Measurements from ENCODE around the gene FYCO1.

FYCO1 gene

DNA sequence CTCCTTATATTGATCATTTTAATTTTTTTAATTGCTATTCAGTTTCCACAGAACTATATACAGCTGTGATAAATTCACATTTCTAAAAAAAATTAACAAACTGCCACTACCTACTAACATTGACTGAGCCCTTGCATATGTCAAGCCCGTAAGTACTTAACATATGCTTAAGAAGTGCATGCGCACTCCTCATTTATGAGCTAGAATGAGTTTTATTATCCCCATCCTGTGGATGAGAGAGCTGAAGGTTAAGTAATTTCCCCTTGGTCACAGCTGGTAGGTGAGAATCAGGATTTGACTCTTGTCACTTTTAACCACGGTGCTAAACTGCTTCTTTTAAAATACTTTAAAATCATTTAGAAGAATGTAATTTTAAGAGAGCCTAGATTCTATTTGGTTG lies 26.5 kb downstream of the FYCO1 start:
- DNase-seq (ENCODE audit: low read depth): no peak
- H3K4me3 ChIP-seq (ENCODE audit: low read depth, low read length): no peak overlapping the region

DNA sequence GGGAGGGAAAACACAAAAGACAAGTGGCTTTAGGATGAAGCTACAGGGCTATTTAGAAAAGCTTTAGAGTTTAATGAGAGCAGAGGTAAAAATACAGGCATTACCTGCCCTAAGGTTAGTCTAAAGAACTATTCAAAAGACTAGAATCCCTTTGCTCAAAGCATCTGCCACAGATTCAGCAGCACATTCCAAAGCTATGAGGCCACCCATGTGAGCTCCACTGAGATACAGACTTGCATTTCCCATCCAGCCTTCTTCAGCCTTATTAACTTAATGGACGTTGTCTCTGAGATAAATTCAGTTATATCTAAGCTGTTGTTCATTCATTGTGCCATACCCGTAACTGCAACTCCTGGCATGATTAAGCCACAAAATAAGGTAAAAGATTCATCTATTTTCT lies 26.9 kb downstream of the FYCO1 start:
- no peak overlapping the region for H3K4me3 ChIP-seq (ENCODE audit: low read depth, low read length)
- DNase-seq (ENCODE audit: low read depth): no peak

DNA sequence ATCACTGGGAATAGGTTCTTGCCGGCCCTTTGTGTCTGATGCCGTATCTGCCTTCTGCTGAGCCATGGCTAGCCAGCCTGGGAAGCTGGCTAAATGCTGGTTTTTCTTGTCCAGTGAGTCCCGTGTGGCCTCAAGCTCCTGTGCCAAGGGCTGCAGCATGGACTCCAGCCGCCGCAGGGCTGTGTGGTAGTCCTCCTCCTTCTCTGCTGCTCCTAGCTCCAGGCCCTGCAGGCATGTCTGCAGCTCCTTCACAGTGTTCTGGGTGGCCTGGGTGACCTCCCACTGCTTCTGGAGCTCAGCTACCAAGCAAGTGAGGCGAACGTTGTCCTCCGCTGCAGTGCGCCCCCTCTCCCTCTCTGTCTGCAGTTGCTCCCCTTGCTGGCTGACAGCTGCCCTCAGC lies 27.5 kb downstream of the FYCO1 start:
- no peak overlapping the region for H3K4me3 ChIP-seq (ENCODE audit: low read depth, low read length)

DNA sequence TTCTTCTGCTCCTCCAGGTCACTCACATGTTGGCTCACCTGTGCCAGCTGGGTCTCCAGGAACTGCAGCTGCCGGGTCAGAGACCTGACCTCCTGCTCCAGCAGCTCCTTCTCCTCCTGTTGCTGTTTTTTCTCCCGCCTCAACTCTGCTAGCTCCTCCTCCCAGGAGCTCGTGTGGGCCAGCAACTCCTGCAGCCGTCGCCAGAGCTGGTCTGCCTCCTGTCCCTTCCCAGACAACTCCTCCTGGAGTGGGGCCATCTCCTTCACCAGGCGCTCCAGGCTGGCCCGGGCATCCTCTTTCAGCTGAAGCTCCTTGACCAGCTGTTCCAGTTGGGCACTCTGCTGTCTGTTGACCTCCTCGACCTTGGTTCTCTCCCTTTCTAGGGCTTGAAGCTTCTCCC lies 27.9 kb downstream of the FYCO1 start:
- no peak for DNase-seq (ENCODE audit: low read depth)
- H3K4me3 ChIP-seq (ENCODE audit: low read depth, low read length): no peak overlapping the region

More for the DNA sequence above, 27.5 kb downstream of the FYCO1 start:
- DNase-seq (ENCODE audit: low read depth): no peak

DNA sequence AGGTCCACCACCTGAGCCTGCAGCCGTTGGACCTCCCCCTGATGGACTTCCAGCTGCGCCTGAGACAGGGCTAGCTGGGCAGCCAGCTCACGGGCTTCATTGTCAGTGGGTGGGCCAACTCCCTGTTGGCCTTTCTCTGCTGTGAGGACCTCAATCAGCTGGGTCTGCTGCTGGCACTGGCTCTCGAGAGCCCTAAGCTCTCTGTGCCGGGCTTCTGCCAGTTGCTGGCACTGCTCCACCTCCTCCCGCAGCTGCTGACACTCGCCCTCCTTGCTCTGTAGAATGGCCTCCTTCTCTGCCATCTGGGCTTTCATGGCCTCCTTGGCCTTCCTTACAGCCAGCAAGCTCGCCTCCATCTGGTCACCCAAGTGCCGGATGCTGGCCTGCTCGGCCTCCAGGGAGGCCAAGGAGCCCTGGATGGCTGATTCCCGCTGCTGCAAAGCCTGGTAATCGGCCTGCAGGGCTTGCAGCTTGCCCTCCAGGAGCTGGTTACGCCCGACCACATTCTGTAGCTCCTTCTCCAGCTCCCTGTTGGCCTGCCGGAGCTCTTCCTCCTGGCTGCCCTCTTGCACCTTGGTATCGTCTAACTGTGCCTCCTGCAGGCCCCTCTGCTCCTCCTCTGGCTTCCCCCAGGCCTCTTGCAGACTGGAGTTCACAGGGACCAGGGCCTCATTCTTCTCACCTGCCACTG lies 28.5 kb downstream of the FYCO1 start:
- no peak overlapping the region for H3K4me3 ChIP-seq (ENCODE audit: low read depth, low read length)

DNA sequence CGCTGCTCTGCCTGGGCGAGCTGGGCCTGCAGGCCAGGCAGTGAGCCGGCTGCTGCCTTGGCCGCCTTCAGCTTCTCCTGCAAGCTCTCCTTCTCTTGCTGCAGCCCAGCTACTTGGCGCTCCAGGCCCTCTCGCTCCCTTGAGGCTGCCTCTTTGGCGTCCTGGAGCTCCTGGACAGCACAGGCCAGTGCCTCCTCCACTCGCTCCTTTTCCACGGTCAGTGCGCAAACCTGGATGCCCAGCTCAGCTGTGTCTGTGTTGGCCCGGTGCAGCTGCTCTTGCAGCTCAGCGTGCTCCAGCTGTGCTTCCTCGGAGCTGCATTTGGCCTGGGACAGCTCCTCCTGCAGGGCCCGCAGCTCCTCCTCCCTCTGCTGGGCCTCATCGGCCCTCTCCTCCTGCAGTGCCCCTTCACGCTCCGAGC lies 29.2 kb downstream of the FYCO1 start:
- H3K4me3 ChIP-seq (ENCODE audit: low read depth, low read length): no peak overlapping the region
- no peak for DNase-seq (ENCODE audit: low read depth)

More for the DNA sequence above, 28.5 kb downstream of the FYCO1 start:
- DNase-seq (ENCODE audit: low read depth): no peak

DNA sequence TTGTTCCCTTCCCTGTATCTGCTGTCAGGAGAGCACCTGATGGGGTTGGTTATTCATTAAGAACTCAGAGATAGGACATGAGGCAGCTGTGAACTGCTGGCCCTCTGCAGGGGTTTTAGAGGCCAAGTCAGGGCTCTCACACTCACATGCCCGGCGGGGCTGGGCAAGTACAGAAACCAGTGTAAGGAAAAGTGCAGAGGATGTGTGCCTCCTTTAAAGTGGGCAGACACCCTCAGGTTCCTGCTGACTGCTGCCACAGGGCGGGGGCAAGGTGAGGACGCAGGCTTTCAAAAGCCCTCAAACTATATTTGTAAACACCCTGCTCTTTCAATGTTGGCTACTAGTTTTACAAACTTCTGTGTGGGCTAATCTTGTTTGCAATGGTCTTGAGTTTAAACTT lies 30.0 kb downstream of the FYCO1 start:
- no peak for DNase-seq (ENCODE audit: low read depth)
- H3K4me3 ChIP-seq (ENCODE audit: low read depth, low read length): no peak overlapping the region

DNA sequence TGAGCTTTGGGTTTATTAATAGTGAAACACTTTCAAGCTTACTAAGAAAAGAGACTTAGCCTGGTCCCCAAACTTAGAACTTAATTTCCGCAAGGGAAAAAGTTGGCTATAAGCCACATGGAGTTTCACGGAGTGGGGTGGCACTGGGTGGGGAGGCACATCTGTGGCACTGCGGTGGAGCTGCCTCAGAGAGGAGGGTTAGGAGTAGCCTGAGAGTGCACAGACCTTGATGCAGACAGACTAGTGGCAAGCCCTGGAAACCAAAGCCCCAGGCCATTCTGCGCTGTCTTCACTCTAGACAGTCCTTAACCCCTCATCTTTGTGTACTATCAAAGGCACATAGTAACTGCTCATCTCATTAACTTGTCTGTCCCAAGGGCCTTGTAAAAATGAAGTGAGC lies 30.4 kb downstream of the FYCO1 start:
- H3K4me3 ChIP-seq (ENCODE audit: low read depth, low read length): no peak overlapping the region
- no peak for DNase-seq (ENCODE audit: low read depth)

DNA sequence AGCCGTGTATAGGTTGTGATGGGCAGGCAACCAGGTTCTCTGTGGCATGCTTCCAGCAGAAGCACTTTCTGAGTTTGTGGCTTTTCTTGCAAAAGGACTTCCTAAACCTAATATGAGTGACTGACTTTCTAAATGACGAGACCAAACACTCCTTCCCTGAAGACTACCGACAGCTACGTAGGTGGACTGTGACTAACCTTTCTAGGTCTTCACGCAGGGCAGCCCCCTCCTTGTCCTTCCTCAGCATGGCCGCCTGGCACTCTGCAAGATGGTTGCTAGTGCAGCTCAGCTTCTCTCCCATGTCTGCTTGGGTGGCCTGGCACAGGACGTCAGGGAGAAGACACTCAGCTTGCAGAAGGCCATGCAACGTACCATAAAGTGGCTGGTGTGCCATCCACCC lies 31.5 kb downstream of the FYCO1 start:
- no peak for DNase-seq (ENCODE audit: low read depth)
- no peak overlapping the region for H3K4me3 ChIP-seq (ENCODE audit: low read depth, low read length)

DNA sequence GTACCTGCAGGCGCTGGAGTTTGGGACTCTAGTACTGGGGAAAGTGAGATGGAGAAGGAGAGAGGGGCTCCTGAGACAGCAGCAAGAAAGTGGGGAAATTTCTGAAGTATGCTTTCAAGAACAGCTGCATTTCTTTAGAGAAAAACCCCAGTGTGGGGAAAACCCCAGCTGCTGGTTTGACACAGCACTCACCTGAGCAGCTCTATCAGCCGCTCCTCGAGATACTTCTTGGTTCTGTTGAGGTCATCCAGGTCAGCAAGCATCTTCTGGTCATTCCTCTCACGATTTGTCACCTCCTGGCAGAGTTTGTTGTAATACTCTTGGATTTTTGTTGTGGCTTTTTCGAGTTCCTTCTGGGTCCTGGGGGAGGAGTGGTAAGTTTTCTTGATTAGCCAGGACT lies 33.6 kb downstream of the FYCO1 start:
- no peak overlapping the region for H3K4me3 ChIP-seq (ENCODE audit: low read depth, low read length)
- DNase-seq (ENCODE audit: low read depth): no peak

DNA sequence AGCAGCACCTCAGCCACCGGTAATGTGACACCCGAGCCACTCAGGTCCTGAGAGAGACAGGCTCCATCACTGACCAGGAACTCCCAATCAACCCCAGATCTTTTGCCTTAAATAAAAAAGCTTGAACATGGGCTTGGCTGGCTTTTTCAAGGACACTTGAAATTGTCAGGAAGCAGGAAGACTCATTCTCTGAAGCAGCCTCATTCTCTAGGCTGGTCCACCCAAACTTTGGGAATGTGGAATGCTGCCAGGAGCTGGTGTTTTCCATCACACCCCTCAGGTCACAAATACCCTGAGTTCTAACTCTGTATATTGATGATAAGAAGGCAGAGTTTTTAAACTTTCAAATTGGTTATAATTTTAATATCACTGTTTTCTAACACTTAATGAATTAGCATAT lies 35.3 kb downstream of the FYCO1 start:
- DNase-seq (ENCODE audit: low read depth): no peak

DNA sequence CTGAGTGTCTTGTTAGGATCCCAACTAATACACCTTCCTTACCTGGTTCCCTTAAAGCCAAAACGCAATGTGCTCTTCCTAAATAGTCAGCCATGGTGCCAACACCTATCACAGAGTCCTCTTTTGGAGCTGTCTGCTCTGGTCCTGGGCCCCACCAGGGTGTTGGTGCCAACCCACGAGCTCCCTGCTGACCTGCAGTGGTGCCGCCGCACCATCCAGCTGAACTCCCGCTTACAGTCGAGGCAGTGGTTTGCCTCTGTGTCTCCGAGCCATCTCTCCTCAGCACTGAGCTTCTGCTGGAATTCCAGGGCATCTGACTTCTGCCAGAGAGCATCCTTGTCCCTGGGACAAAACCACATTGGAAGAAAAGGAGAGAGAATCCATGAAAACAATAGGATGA lies 36.4 kb downstream of the FYCO1 start:
- no peak overlapping the region for H3K4me3 ChIP-seq (ENCODE audit: low read depth, low read length)
- no peak for DNase-seq (ENCODE audit: low read depth)

More for the DNA sequence above, 35.3 kb downstream of the FYCO1 start:
- H3K4me3 ChIP-seq (ENCODE audit: low read depth, low read length): no peak overlapping the region

DNA sequence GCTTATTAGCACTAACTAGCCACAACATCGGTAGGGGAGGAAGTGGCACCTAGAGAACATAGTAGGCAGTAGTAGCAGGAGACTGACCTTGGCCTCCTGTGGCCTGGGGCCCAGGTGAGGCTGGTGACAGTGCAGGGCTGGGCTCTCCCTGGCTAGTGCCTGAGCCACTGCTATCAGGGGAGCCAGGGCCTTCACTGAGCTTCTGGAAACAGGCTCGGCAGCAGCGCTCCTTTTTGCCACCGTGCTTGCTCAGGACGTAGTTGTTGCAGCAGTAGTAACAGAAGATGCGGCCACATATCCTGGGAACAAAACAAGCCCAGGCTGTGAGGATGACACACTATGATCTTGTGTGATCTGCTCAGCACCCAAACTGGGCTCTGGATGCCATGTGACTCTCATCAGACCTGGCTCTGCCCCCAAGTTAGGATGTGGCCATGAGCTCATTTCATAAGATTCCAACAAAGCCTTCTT lies 37.3 kb downstream of the FYCO1 start:
- H3K4me3 ChIP-seq (ENCODE audit: low read depth, low read length): no peak overlapping the region

DNA sequence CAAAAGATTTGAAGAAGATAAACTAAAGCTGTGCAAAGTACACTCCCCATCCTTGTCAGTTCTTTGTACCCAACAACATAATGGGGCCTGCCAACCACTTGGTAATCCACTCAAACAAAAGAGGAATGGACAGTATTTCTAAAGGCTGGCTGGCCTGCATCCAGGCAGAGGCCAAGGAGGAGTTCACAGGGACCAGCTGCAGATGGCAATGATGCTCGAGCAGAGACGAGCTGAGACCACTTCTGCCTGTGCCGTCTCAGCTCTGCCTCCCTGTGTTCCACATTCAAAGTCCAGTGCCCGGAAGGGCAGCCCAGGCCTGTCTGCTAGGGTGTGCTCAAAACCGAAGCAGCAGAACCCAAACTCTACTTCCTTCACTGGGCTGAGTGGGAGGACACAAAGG lies 38.0 kb downstream of the FYCO1 start:
- DNase-seq (ENCODE audit: low read depth): no peak

More for the DNA sequence above, 37.3 kb downstream of the FYCO1 start:
- DNase-seq (ENCODE audit: low read depth): no peak

DNA sequence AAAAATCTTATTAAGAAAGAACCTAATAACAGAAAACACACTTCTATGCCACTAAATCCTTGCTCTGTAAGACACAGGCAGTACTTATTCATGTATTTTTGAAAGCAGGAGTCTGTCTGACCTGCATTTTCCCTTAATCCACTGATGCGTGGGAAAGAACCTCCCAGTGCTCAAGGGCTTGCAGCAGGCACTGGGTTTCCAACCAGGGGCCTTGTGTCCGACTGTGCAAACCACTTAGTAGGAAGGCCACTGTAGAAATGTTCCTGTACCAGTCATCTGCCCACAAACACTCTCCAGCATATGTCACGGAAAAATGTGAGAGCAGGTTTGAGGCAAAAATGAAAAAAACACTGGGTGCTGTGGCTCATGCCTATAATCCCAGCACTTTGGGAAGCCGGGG lies 39.9 kb downstream of the FYCO1 start:
- H3K4me3 ChIP-seq (ENCODE audit: low read depth, low read length): no peak overlapping the region
- no peak for DNase-seq (ENCODE audit: low read depth)

More for the DNA sequence above, 38.0 kb downstream of the FYCO1 start:
- H3K4me3 ChIP-seq (ENCODE audit: low read depth, low read length): no peak overlapping the region

DNA sequence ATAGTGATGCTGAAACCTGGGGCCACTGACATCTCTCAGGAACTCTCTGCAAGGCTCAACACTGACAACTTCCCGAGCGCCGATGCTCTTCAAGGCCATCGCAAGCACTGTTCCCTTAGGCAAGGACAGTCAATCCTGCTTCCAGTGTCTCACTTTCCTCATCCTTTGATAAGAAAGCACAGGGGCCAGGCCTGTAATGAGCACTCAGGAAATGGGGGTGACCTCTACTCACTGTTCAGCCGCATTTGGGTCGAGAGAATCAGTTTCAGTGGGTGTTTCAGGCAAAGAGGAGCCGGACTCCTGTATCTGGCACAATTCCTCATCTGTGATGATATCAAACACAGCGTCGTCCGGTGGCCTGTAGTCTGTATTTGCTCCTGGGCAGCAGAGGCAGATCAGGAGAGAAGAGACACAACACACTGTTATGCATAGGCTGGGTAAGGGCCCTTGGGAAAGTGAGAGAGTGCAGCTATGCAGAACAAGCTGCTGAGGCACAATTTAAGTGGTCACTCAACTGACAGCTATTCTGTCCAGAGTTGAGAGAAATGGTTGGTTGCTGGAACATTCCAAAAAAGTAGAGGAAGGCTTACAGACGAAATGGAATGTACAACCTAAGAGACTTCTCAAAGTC lies 40.5 kb downstream of the FYCO1 start:
- no peak for DNase-seq (ENCODE audit: low read depth)
- H3K4me3 ChIP-seq (ENCODE audit: low read depth, low read length): no peak overlapping the region

DNA sequence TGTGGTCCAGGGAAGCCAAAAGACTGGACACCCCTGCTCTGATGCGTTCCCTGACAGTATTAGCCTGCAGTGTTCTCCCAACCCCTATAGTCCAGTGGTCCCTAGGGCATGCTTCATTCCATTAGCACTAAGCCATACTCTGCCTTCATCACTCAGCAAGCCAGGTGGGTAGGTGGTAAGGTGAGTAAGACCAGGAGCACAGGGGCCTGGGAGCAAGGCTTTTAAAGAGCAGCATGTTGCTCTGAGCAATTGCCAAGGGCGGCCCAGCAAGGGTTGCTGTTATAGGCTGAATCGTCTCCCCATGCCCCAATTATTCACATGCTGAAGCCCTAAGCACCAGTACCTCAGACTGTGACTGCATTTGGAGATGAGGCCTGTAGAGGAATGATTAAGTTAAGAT lies 41.3 kb downstream of the FYCO1 start:
- H3K4me3 ChIP-seq (ENCODE audit: low read depth, low read length): no peak overlapping the region
- no peak for DNase-seq (ENCODE audit: low read depth)

DNA sequence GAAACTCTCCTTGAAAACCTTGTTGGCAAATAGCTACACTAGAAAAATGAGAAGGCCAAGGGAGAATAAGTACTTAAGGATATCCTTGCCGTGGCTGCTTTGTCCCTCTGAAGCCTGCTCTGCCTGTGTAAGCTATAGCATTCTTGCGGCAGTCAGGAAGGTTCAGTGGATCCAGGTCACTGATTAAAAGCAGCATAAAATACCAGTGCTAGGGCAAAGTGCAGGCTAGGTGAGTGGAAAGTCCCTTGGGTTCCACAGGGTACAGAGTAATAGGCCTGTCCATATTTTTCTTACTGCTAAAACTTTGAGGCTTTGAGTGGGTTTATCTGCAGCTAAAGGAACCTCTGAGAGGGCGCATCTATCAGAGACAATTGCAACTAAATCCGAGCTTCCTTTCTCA lies 42.1 kb downstream of the FYCO1 start:
- H3K4me3 ChIP-seq (ENCODE audit: low read depth, low read length): no peak overlapping the region
- no peak for DNase-seq (ENCODE audit: low read depth)

DNA sequence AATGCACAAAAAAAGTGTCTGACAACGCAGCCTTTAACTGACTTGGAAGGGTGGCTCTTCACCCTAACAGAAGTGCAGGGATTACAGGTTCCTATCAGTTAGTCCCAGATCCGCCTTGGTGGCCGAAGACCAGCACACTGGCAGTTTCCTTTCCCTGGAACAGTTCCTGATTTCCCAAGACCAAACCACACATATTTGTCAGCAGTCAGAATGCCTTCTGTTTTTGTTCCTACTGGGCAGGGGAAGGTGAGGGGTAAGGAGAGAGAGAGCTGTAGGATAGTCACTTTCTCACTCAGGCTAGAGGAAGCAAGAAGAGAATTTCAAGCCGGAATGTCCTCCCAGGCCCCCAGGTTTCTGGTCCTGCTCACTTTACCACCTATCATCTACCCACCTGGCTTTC lies 43.2 kb downstream of the FYCO1 start:
- no peak for DNase-seq (ENCODE audit: low read depth)
- no peak overlapping the region for H3K4me3 ChIP-seq (ENCODE audit: low read depth, low read length)

DNA sequence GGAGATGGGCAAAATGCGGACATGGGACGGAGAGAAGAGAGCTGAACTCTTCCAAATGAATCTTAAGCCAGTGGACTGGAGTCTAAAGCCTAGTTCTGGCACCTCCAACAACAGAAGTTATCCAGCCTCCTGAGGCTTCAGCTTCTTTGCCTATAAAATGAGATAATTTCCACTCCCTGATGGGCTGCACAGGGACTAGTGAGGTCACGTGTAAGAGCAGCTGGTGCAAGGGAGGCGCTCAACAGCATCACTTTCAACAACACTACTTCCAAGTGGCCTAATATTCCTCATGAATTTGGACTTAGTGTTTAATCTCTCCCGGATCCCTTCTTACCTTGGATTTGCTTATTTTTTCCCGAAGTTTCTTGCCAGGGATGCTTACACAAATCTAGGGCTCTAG lies 43.7 kb downstream of the FYCO1 start:
- DNase-seq (ENCODE audit: low read depth): no peak
- H3K4me3 ChIP-seq (ENCODE audit: low read depth, low read length): no peak overlapping the region
